K562 (cell line): Measurements from ENCODE around the gene TMEM45A. TPM values are rescaled to one million over a fixed set of nuclear protein-coding genes. Genes with fewer than 3 reads are reported as not detected.

Source experiments
- ATAC-seq: fragments of 200-7000 bp; cut with Tn5 transposase; 3 replicates; pipeline ENCODE4 v1.9.1; 2020; ENCODE audit warnings: moderate library complexity
- BruUV-seq: library from RNA; stranded (reverse); fragments of 400-500 nt; replicated peaks from 2 replicates; lab custom pipeline; 2021; lab: Mats Ljungman, UMichigan
- CTCF ChIA-PET: fragments of 300-600 bp; formaldehyde crosslinking; extraction: SDS; loops from one replicate; lab custom pipeline; 2021; ENCODE audit warnings: low intra/inter-chr PET ratio; lab: Yijun Ruan, JAX
- POLR2A ChIA-PET: fragments of 300-600, 350-650 bp; sonication (Branson Sonifier 250); formaldehyde crosslinking; extraction: SDS; loops from one replicate; lab custom pipeline; 2021; ENCODE audit warnings: antibody characterized with exemption, inconsistent platforms; lab: Yijun Ruan, JAX
- DNase-seq, 4 experiments: peaks; one replicate each; pipeline versions ENCODE4 v3.0.0 to v3.0.0-alpha.2; 2011 to 2018; ENCODE audit warnings: low spot score in 3 of 4, mixed read lengths in 3 of 4; ENCODE audit errors: extremely low read depth in 1 of 4
- FAIRE-seq: peaks from 2 replicates; lab custom pipeline; 2011; peaks lifted over from hg19 to GRCh38; lab: Jason Lieb, UNC
- H2AFZ ChIP-seq: 2 replicates; pipeline ENCODE4 v1.6.0; 2011; ENCODE audit warnings: low read depth, low read length, control low read depth, inconsistent platforms
- H3K27ac ChIP-seq: fragments of 200-600 bp; 3 replicates; pipeline ENCODE4 v1.8.0; 2011; ENCODE audit warnings: low read depth, mild to moderate bottlenecking, control low read depth, inconsistent platforms, low read length, moderate library complexity, mixed read lengths; ENCODE audit errors: extremely low read depth
- H3K27me3 ChIP-seq, 2 experiments: fragments of 300-600 bp in 1 of 2; 2 replicates in 1 of 2; 3 replicates in 1 of 2; pipeline versions ENCODE4 v1.6.0 to v1.8.0; 2011; ENCODE audit warnings: inconsistent platforms in 2 of 2, low read length in 2 of 2, mild to moderate bottlenecking in 1 of 2, mixed read lengths in 1 of 2, moderate library complexity in 1 of 2; ENCODE audit not compliant: control insufficient read depth in 2 of 2, insufficient read depth in 2 of 2
- H3K36me3 ChIP-seq: fragments of 300-600 bp; 3 replicates; pipeline ENCODE4 v1.8.0; 2011; ENCODE audit warnings: mild to moderate bottlenecking, low read length, inconsistent platforms; ENCODE audit not compliant: control insufficient read depth, insufficient read depth
- H3K4me1 ChIP-seq, 2 experiments: fragments of 200-600 bp in 1 of 2; replicated peaks in 1 of 2; 2 replicates in 1 of 2; 3 replicates in 1 of 2; pipeline versions ENCODE4 v1.5.1 to v1.8.0; 2011; ENCODE audit warnings: inconsistent platforms in 2 of 2, low read length in 2 of 2, mild to moderate bottlenecking in 1 of 2, mixed read lengths in 1 of 2, moderate library complexity in 1 of 2; ENCODE audit not compliant: control insufficient read depth in 2 of 2, insufficient read depth in 2 of 2
- H3K4me2 ChIP-seq: 2 replicates; pipeline ENCODE4 v1.6.1; 2011; ENCODE audit warnings: low read length, control low read depth, inconsistent platforms, mixed read lengths; ENCODE audit not compliant: insufficient read depth
- H3K4me3 ChIP-seq: fragments of 200-600 bp; sonication (generic), shearing (Covaris generic); 2 replicates; pipeline ENCODE4 v1.5.1; 2016; ENCODE audit warnings: control low read depth, inconsistent platforms
- H3K79me2 ChIP-seq: fragments of 200-600 bp; 3 replicates; pipeline ENCODE4 v1.8.0; 2011; ENCODE audit warnings: low read length, inconsistent platforms; ENCODE audit not compliant: control insufficient read depth, insufficient read depth
- H3K9ac ChIP-seq, 2 experiments: 2 replicates each; pipeline versions ENCODE4 v1.6.0 to v1.6.1; 2011; ENCODE audit warnings: low read depth in 2 of 2, low read length in 2 of 2, control low read depth in 1 of 2, inconsistent platforms in 1 of 2, mild to moderate bottlenecking in 1 of 2, mixed read lengths in 1 of 2; ENCODE audit not compliant: insufficient read depth in 1 of 2
- H3K9me1 ChIP-seq: one replicate; pipeline ENCODE4 v1.6.0; 2011; ENCODE audit warnings: inconsistent platforms, mild to moderate bottlenecking, low read length, moderate library complexity; ENCODE audit not compliant: control insufficient read depth, insufficient read depth
- H3K9me3 ChIP-seq: replicated peaks from 2 replicates; pipeline ENCODE4 v1.5.1; 2011; ENCODE audit warnings: low read depth, low read length, inconsistent platforms; ENCODE audit not compliant: control insufficient read depth, insufficient read depth
- H4K20me1 ChIP-seq: replicated peaks from 2 replicates; pipeline ENCODE4 v1.6.1; 2011; ENCODE audit warnings: low read length, inconsistent platforms, mixed read lengths; ENCODE audit not compliant: control insufficient read depth, insufficient read depth
- ARID2 ChIP-seq: fragments of 450-650 bp; IDR thresholded peaks from 2 replicates; pipeline ENCODE4 v1.6.1; 2017; ENCODE audit warnings: antibody characterized with exemption, mild to moderate bottlenecking
- ARID3A ChIP-seq: IDR thresholded peaks from 2 replicates; pipeline ENCODE4 v1.6.1; 2012; ENCODE audit warnings: low read depth, low read length, improper control_type of control experiment, borderline replicate concordance
- BRD4 ChIP-seq: fragments of 200-600 bp; sonication (generic); IDR thresholded peaks from 2 replicates; pipeline ENCODE4 v1.6.1; 2017; ENCODE audit warnings: inconsistent platforms
- CCNT2 ChIP-seq: IDR thresholded peaks from 2 replicates; pipeline ENCODE4 v1.6.1; 2011; ENCODE audit warnings: borderline replicate concordance, low read depth, mild to moderate bottlenecking, moderate library complexity, mixed read lengths, low read length; ENCODE audit not compliant: insufficient read length; ENCODE audit errors: extremely low read depth
- CXXC5 ChIP-seq: fragments of 250-450 bp; sonication (Bioruptor Pico); IDR thresholded peaks from 2 replicates; pipeline ENCODE4 v1.8.0; 2022; ENCODE audit warnings: inconsistent platforms, mild to moderate bottlenecking, moderate library complexity
- HMG20B ChIP-seq: fragments of 250-450 bp; sonication (Bioruptor Pico); IDR thresholded peaks from 2 replicates; pipeline ENCODE4 v1.5.0; 2021; ENCODE audit warnings: mild to moderate bottlenecking
- MEF2A ChIP-seq: IDR thresholded peaks from 2 replicates; pipeline ENCODE4 v1.6.1; 2011; ENCODE audit warnings: low read depth, mild to moderate bottlenecking, low read length, moderate library complexity; ENCODE audit not compliant: control insufficient read depth
- POLR2B ChIP-seq: fragments of 450-650 bp; IDR thresholded peaks from 2 replicates; pipeline ENCODE4 v1.6.1; 2018; ENCODE audit warnings: low read depth; ENCODE audit not compliant: partially characterized antibody
- RFX1 ChIP-seq: fragments of 450-650 bp; IDR thresholded peaks from 2 replicates; pipeline ENCODE4 v1.6.1; 2016; ENCODE audit warnings: mild to moderate bottlenecking, moderate library complexity
- SIN3A ChIP-seq, 2 experiments: fragments of 150-350 bp in 1 of 2; IDR thresholded peaks; 2 replicates each; pipeline ENCODE4 v1.6.1; 2011 to 2016; ENCODE audit warnings: borderline replicate concordance in 2 of 2, low read depth in 2 of 2, low read length in 2 of 2, mild to moderate bottlenecking in 2 of 2, moderate library complexity in 2 of 2; ENCODE audit not compliant: control insufficient read depth in 1 of 2
- SPI1 ChIP-seq: IDR thresholded peaks from 2 replicates; pipeline ENCODE4 v1.6.1; 2011; ENCODE audit warnings: low read depth, low read length, control low read depth, borderline replicate concordance
- TAL1 ChIP-seq: fragments of 450-650 bp; IDR thresholded peaks from 2 replicates; pipeline ENCODE4 v1.6.1; 2016; ENCODE audit warnings: mild to moderate bottlenecking
- ZNF561 ChIP-seq: fragments of 450-650 bp; formaldehyde crosslinking; conservative IDR thresholded peaks from 2 replicates; pipeline ENCODE4 v1.4.0; 2020; ENCODE audit warnings: mild to moderate bottlenecking, moderate library complexity
- WGBS: fragments of 100-300 bp; shearing (Covaris generic); methylation state at CpG from one replicate; pipeline ENCODE4 v1.1.6; 2016; ENCODE audit warnings: low coverage, mixed read lengths; ENCODE audit not compliant: insufficient coverage; ENCODE audit errors: missing lambda C conversion rate; 5-methylcytosine and 5-hydroxymethylcytosine counted together
- in situ Hi-C: fragments of 300-500 bp; cut with MboI; formaldehyde crosslinking; loops from 4 replicates; pipeline ENCODE4 v1.15.0; 2018; ENCODE audit warnings: inconsistent platforms, mixed read lengths
- intact Hi-C: fragments of 100-400 bp; cut with micrococcal nuclease; formaldehyde crosslinking; loops from 2 replicates; pipeline ENCODE4 v1.14.2; 2022
- polyA plus RNA-seq, 8 experiments: library from polyadenylated mRNA; depleted of rRNA in 4 of 8; stranded (reverse) in 5 of 8; unstranded in 3 of 8; fragments of >200 nt; fragmentation: Nextera tagmentation in 2 of 8; fragmentation: Illumina TruSeq in 1 of 8; extraction: Ambion mirVana in 2 of 8; extraction: Trizol in 1 of 8; gene quantifications; 2 replicates each; pipeline versions ENCODE4 v1.2.1 to v1.2.3, GENCODE V29; 2011 to 2014; ENCODE audit warnings: inconsistent platforms in 1 of 8, missing spikeins in 1 of 8
- total RNA-seq, 7 experiments: library from RNA; depleted of rRNA in 6 of 7; stranded (reverse); fragments of >200 nt in 6 of 7; fragmentation: Illumina TruSeq in 2 of 7; extraction: Trizol in 2 of 7; gene quantifications; 2 replicates each; pipeline versions ENCODE4 v1.2.1 to v1.2.3, GENCODE V29; 2011 to 2021; ENCODE audit warnings: low replicate concordance in 1 of 7

Gene TMEM45A
- total and polyA plus RNA-seq, 9 of the 15 experiments (the other 6 are each of a cell fraction or from before 2014, with no cell fraction given), result 0.41 to 4.1 (median 0.95) TPM

DNA sequence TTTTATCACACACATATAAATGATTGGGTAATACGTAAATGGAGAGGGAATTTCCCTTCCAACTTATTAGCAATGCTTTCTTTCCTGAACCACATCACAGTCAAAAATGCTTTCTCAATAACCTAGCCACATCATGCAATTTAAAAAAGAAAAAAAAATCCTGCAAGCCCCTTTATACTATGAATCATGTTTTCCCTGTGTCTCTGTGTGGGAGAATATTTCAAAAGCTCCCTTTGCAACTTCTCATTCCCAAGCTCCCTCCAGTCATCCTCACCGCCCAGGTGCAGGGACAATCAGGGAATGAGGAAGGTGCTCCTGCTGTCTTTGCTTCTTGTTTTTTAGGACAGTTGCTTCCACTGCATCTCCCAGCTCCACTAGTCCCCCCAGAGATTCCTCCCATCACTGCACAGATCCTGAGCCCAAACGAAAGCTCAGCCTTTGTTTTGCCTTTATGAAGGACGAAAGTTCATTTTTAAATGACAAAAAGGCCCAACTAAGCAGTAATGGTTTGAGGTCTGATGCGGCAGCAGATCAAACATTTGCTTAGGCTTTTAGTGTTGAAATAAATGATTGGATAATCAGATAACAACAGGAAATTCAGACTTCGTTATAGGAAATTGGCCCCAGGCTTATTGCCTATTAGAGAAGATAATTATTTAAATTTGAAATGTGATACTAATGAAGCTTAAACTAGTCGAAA, 69.2 kb downstream of the TMEM45A start:
- no peak for TF ChIP-seq POLR2B
- no peak for TF ChIP-seq TAL1
- TF ChIP-seq ZNF561, result no peak
- TF ChIP-seq SPI1, result no peak
- TF ChIP-seq RFX1, result no peak
- no peaks in the 10 kb centered on the region for H3K27me3 ChIP-seq
- no peak overlapping the region for H3K27ac ChIP-seq
- no peaks in the 10 kb centered on the region for H4K20me1 ChIP-seq
- FAIRE-seq (no peak), ATAC-seq (no peak), DNase-seq (no peak)
- CTCF ChIA-PET, result no interaction called here
- no peak overlapping the region for H3K4me3 ChIP-seq
- in situ Hi-C loops (no loop called here), intact Hi-C loops (no loop called here)
- no peak overlapping the region for H3K9ac ChIP-seq
- H3K36me3 ChIP-seq, result no peaks in the 10 kb centered on the region
- H3K4me2 ChIP-seq, result no peak overlapping the region
- no peak overlapping the region for H2AFZ ChIP-seq
- no TSS peak for BruUV-seq
- 28% methylated on average over 7 of the region's 7 CpGs for WGBS
- H3K79me2 ChIP-seq, result no peaks in the 10 kb centered on the region
- no peaks in the 10 kb centered on the region for H3K9me1 ChIP-seq
- H3K9me3 ChIP-seq, result no peaks in the 10 kb centered on the region
- POLR2A ChIA-PET, result interaction anchor here (0.6 kb wide), 1 partner anchor 9 kb away, joined by 3 read pairs; no protein-coding TSS in a partner anchor
- H3K4me1 ChIP-seq, result no peaks in the 10 kb centered on the region

GRCh38 chr3:100562224-100562857, 69.9 kb downstream of the TMEM45A start:
- ATAC-seq, result no peak
- no peak overlapping the region for H3K27ac ChIP-seq
- WGBS, result 16% methylated on average over 4 of the region's 4 CpGs
- H3K9me1 ChIP-seq, result no peaks in the 10 kb centered on the region
- intact Hi-C loops, result no loop called here
- no peak overlapping the region for H3K4me3 ChIP-seq
- FAIRE-seq, result no peak
- H2AFZ ChIP-seq, result no peak overlapping the region
- no peaks in the 10 kb centered on the region for H3K36me3 ChIP-seq
- BruUV-seq, result no TSS peak
- H3K9me3 ChIP-seq, result no peaks in the 10 kb centered on the region
- ChIA-PET POLR2A (no interaction called here), CTCF (no interaction called here)
- no peaks in the 10 kb centered on the region for H4K20me1 ChIP-seq
- no peak overlapping the region for H3K9ac ChIP-seq
- in situ Hi-C loops, result no loop called here
- no peak for DNase-seq
- no peaks in the 10 kb centered on the region for H3K79me2 ChIP-seq
- no peak overlapping the region for H3K4me2 ChIP-seq
- H3K4me1 ChIP-seq, result no peaks in the 10 kb centered on the region
- H3K27me3 ChIP-seq, result no peaks in the 10 kb centered on the region
- TF ChIP-seq BRD4 (no peak), CXXC5 (no peak), ARID3A (no peak), HMG20B (CRISPR knock-in tag) (no peak), CCNT2 (no peak), MEF2A (no peak), ARID2 (no peak), SIN3A (IDR thresholded peaks at IDR 0.05; ENCODE audit: borderline replicate concordance in 2 of 2, control insufficient read depth in 1 of 2, low read depth in 2 of 2, low read length in 2 of 2) (no peak)
